D721Med (cell line): ENCODE measurements around the gene MDFI.

Source experiments
- DNase-seq: peaks from one replicate; pipeline ENCODE4 v3.0.0; 2011; ENCODE audit warnings: low spot score; ENCODE audit not compliant: insufficient read length
- FAIRE-seq: peaks from 2 replicates; lab custom pipeline; 2011; peaks lifted over from hg19 to GRCh38; lab: Jason Lieb, UNC
- CTCF ChIP-seq: IDR thresholded peaks from 2 replicates; pipeline ENCODE4 v1.5.1; 2012; ENCODE audit warnings: mild to moderate bottlenecking, control low read depth; ENCODE audit not compliant: insufficient read depth; ENCODE audit errors: missing control alignments

The MDFI gene

GRCh38 chr6:41644297-41644879 is 6.1 kb downstream of the MDFI start:
- TF ChIP-seq CTCF: no peak
- FAIRE-seq: no peak
- DNase-seq: peak; percentile 58

GRCh38 chr6:41645007-41645618 is 6.8 kb downstream of the MDFI start:
- TF ChIP-seq CTCF: no peak
- no peak for DNase-seq
- FAIRE-seq: no peak

- no peak for TF ChIP-seq CTCF
- DNase-seq: no peak
- no peak for FAIRE-seq
Observed at GRCh38 chr6:41646026-41646795, 7.9 kb downstream of the MDFI start.

GRCh38 chr6:41647061-41647511 is 8.8 kb downstream of the MDFI start:
- no peak for DNase-seq

GRCh38 chr6:41648070-41648585 is 9.9 kb downstream of the MDFI start:
- DNase-seq (no peak), FAIRE-seq (no peak)
- no peak for TF ChIP-seq CTCF

More at GRCh38 chr6:41647061-41647511, 8.8 kb downstream of the MDFI start:
- TF ChIP-seq CTCF: no peak
- no peak for FAIRE-seq

- no peak for TF ChIP-seq CTCF
- no peak for DNase-seq
- FAIRE-seq: no peak
Observed at GRCh38 chr6:41648921-41649320, 10.7 kb downstream of the MDFI start.
